LHCN-M2 (cell line): Measurements from ENCODE around the gene TRAPPC14. TPM values are rescaled to one million over a fixed set of nuclear protein-coding genes. Genes with fewer than 3 reads are reported as not detected.

Source experiments
- DNase-seq: peaks from one replicate; pipeline ENCODE4 v3.0.0-alpha.2; 2012; ENCODE audit warnings: low read depth
- total RNA-seq: library from RNA; depleted of rRNA; stranded (reverse); fragments of >200 nt; gene quantifications from 2 replicates; pipeline ENCODE4 v1.2.3, GENCODE V29; 2014

The TRAPPC14 gene
- total RNA-seq, 1 experiment from 2014 or later: 21.8 TPM

GRCh38 chr7:100173806-100174495, 15.4 kb upstream of the TRAPPC14 start:
- DNase-seq: no peak

GRCh38 chr7:100171840-100172239, 13.3 kb upstream of the TRAPPC14 start:
- no peak for DNase-seq

- no peak for DNase-seq
Observed at GRCh38 chr7:100171087-100171681, 12.7 kb upstream of the TRAPPC14 start.

- no peak for DNase-seq
Observed at GRCh38 chr7:100170101-100170897, 11.8 kb upstream of the TRAPPC14 start.

GRCh38 chr7:100169147-100169850, 10.8 kb upstream of the TRAPPC14 start:
- DNase-seq: no peak

GRCh38 chr7:100167912-100168323, 9.4 kb upstream of the TRAPPC14 start:
- DNase-seq: peak; percentile 34

- no peak for DNase-seq
Observed at GRCh38 chr7:100166970-100167911, 8.7 kb upstream of the TRAPPC14 start.

GRCh38 chr7:100166317-100166940, 7.9 kb upstream of the TRAPPC14 start:
- no peak for DNase-seq

GRCh38 chr7:100163871-100164270, 5.3 kb upstream of the TRAPPC14 start:
- no peak for DNase-seq

GRCh38 chr7:100163006-100163531, 4.5 kb upstream of the TRAPPC14 start:
- no peak for DNase-seq

- DNase-seq: no peak
Observed at GRCh38 chr7:100160067-100160466, 1.5 kb upstream of the TRAPPC14 start.

- peak; percentile 49 for DNase-seq
Observed at GRCh38 chr7:100159099-100159623, 638 bp upstream of the TRAPPC14 start.

- DNase-seq: peak; percentile 77
Observed at GRCh38 chr7:100157334-100158228, 942 bp downstream of the TRAPPC14 start.

GRCh38 chr7:100157069-100157333, 1.5 kb downstream of the TRAPPC14 start:
- DNase-seq: no peak

- no peak for DNase-seq
Observed at GRCh38 chr7:100156331-100157068, 2.0 kb downstream of the TRAPPC14 start.

GRCh38 chr7:100155553-100156317, 2.8 kb downstream of the TRAPPC14 start:
- no peak for DNase-seq

- no peak for DNase-seq
Observed at GRCh38 chr7:100154651-100155491, 3.7 kb downstream of the TRAPPC14 start.
